Measurements from ENCODE around the gene TNFRSF19.

The TNFRSF19 gene

DNA sequence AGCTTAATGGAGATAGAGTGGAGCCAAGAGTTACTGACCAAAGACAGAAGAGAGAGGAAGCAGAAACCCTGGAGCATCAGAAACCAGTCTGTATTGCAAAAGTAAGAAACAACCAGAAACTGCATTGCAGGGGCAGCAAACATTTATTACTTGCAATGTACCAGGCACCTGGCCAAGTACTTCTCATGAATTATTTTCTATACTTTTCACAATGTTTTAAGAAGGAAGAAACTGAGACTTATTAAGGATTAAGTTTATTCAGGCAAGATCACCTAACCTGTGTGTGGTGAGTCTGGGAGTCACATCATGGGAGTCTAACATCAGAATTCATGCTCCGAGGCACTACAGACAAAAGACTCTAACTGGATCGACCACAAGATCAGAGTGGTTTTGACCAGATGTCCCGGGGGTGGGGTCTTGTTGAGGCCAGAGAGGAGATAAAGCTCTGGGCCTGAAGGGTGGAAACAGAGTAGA is 47.4 kb downstream of the TNFRSF19 start:
- H3K79me2 ChIP-seq (ENCODE audit: control insufficient read depth, insufficient read depth, low read length, unreplicated experiment), result no peaks in the 10 kb centered on the region
- H3K4me1 ChIP-seq (ENCODE audit: control insufficient read depth, insufficient read depth, low read length, unreplicated experiment), result peaks cover 38% of the 10 kb centered on the region
- H3K27ac ChIP-seq (ENCODE audit: low read depth, low read length), result peak overlapping the region; percentile 89
- H3K4me3 ChIP-seq (ENCODE audit: low read depth, low read length), result no peak overlapping the region
- H3K36me3 ChIP-seq (ENCODE audit: insufficient read depth, low read length), result no peaks in the 10 kb centered on the region
- peak overlapping the region; percentile 62 for H2AFZ ChIP-seq (ENCODE audit: low read length, unreplicated experiment)
- H3K27me3 ChIP-seq (ENCODE audit: insufficient read depth, low read length), result no peaks in the 10 kb centered on the region

DNA sequence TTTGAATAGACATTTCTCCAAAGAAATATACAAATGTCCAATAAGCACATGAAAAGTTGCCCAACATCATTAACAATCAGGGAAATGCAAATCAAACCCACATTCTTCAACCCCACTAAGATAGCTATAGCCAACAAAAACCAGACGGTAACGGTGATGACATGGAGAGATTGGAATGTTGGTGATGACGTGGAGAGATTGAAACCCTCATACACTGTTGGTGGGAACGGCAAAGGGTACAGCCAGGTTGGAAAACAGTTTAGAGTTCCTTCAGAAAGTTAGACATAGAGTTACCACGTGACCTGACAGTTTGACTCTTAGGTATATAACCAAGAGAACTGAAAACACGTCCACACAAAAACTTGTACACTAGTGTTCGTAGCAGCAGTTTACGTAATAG is 48.1 kb downstream of the TNFRSF19 start:
- H3K27ac ChIP-seq (ENCODE audit: low read depth, low read length), result peak overlapping the region; percentile 89
- no peaks in the 10 kb centered on the region for H3K27me3 ChIP-seq (ENCODE audit: insufficient read depth, low read length)
- peaks cover 38% of the 10 kb centered on the region for H3K4me1 ChIP-seq (ENCODE audit: control insufficient read depth, insufficient read depth, low read length, unreplicated experiment)
- peak overlapping the region; percentile 15; the same call in 1 of the 2 replicates for H3K4me3 ChIP-seq (ENCODE audit: low read depth, low read length)
- H2AFZ ChIP-seq (ENCODE audit: low read length, unreplicated experiment), result peak overlapping the region; percentile 57
- peaks cover 5% of the 10 kb centered on the region; the same call in 1 of the 2 replicates for H3K36me3 ChIP-seq (ENCODE audit: insufficient read depth, low read length)
- no peaks in the 10 kb centered on the region for H3K79me2 ChIP-seq (ENCODE audit: control insufficient read depth, insufficient read depth, low read length, unreplicated experiment)

- H2AFZ ChIP-seq (ENCODE audit: low read length, unreplicated experiment), result no peak overlapping the region
- peak overlapping the region; percentile 15; the same call in 1 of the 2 replicates for H3K4me3 ChIP-seq (ENCODE audit: low read depth, low read length)
- peak overlapping the region; percentile 89 for H3K27ac ChIP-seq (ENCODE audit: low read depth, low read length)
- H3K27me3 ChIP-seq (ENCODE audit: insufficient read depth, low read length), result no peaks in the 10 kb centered on the region
- peaks cover 38% of the 10 kb centered on the region for H3K4me1 ChIP-seq (ENCODE audit: control insufficient read depth, insufficient read depth, low read length, unreplicated experiment)
- H3K79me2 ChIP-seq (ENCODE audit: control insufficient read depth, insufficient read depth, low read length, unreplicated experiment), result no peaks in the 10 kb centered on the region
- H3K36me3 ChIP-seq (ENCODE audit: insufficient read depth, low read length), result peaks cover 7% of the 10 kb centered on the region; the same call in 1 of the 2 replicates
Observed at GRCh38 chr13:23619068-23619855, 49.0 kb downstream of the TNFRSF19 start.

GRCh38 chr13:23620211-23620610 is 50.0 kb downstream of the TNFRSF19 start:
- Histone ChIP-seq H2AFZ (ENCODE audit: low read length, unreplicated experiment) (no peak overlapping the region), H3K4me1 (ENCODE audit: control insufficient read depth, insufficient read depth, low read length, unreplicated experiment) (peaks cover 38% of the 10 kb centered on the region), H3K79me2 (ENCODE audit: control insufficient read depth, insufficient read depth, low read length, unreplicated experiment) (no peaks in the 10 kb centered on the region), H3K4me3 (ENCODE audit: low read depth, low read length) (no peak overlapping the region), H3K27ac (ENCODE audit: low read depth, low read length) (peak overlapping the region; percentile 73; the same call in 1 of the 2 replicates), H3K36me3 (ENCODE audit: insufficient read depth, low read length) (peaks cover 7% of the 10 kb centered on the region; the same call in 1 of the 2 replicates), H3K27me3 (ENCODE audit: insufficient read depth, low read length) (no peaks in the 10 kb centered on the region)

GRCh38 chr13:23620613-23621315 is 50.6 kb downstream of the TNFRSF19 start:
- H3K27ac ChIP-seq (ENCODE audit: low read depth, low read length), result peak overlapping the region; percentile 73
- H3K36me3 ChIP-seq (ENCODE audit: insufficient read depth, low read length), result peaks cover 7% of the 10 kb centered on the region; the same call in 1 of the 2 replicates
- H3K4me1 ChIP-seq (ENCODE audit: control insufficient read depth, insufficient read depth, low read length, unreplicated experiment), result peaks cover 38% of the 10 kb centered on the region
- H2AFZ ChIP-seq (ENCODE audit: low read length, unreplicated experiment), result no peak overlapping the region
- no peak overlapping the region for H3K4me3 ChIP-seq (ENCODE audit: low read depth, low read length)
- H3K27me3 ChIP-seq (ENCODE audit: insufficient read depth, low read length), result no peaks in the 10 kb centered on the region
- H3K79me2 ChIP-seq (ENCODE audit: control insufficient read depth, insufficient read depth, low read length, unreplicated experiment), result no peaks in the 10 kb centered on the region

DNA sequence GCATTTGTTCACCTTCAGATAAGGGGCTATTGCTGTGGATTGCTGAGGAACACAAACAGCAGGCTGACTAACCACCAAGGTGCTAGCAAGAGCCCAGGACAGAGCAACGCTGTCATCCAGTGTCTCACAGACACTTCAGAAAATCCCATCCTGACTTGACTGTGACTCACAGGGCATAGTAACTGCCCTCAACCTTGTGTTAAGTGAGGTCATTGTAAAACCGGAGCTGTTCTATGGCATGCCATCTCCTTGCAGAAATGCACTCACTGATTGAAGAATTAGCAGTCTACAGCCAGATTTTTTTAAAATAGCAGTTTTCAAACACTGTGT is 51.1 kb downstream of the TNFRSF19 start:
- H3K36me3 ChIP-seq (ENCODE audit: insufficient read depth, low read length), result peaks cover 7% of the 10 kb centered on the region; the same call in 1 of the 2 replicates
- H3K4me3 ChIP-seq (ENCODE audit: low read depth, low read length), result no peak overlapping the region
- H2AFZ ChIP-seq (ENCODE audit: low read length, unreplicated experiment), result no peak overlapping the region
- H3K4me1 ChIP-seq (ENCODE audit: control insufficient read depth, insufficient read depth, low read length, unreplicated experiment), result peaks cover 38% of the 10 kb centered on the region
- peak overlapping the region; percentile 73 for H3K27ac ChIP-seq (ENCODE audit: low read depth, low read length)
- H3K79me2 ChIP-seq (ENCODE audit: control insufficient read depth, insufficient read depth, low read length, unreplicated experiment), result no peaks in the 10 kb centered on the region
- H3K27me3 ChIP-seq (ENCODE audit: insufficient read depth, low read length), result no peaks in the 10 kb centered on the region

DNA sequence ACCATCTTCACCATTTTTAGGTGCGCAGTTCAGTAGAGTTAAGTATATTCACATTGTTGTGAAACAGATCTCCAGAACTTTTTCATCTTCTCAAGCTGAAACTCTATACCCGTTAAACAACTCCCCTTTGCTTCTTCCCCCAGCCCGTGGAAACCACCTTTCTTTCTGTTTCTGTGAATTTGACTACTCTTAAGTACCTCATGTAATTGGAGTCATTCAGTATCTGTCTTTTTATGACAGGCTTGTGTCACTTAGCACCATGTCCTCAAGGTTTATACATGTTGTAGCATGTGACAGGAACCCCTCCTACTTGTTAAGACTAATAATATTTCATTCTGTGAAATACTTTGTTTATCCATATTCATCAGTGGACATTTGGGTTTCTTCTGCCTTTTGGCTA is 52.8 kb downstream of the TNFRSF19 start:
- Histone ChIP-seq H3K27ac (ENCODE audit: low read depth, low read length) (no peak overlapping the region), H3K4me3 (ENCODE audit: low read depth, low read length) (no peak overlapping the region), H3K79me2 (ENCODE audit: control insufficient read depth, insufficient read depth, low read length, unreplicated experiment) (no peaks in the 10 kb centered on the region), H3K36me3 (ENCODE audit: insufficient read depth, low read length) (peaks cover 7% of the 10 kb centered on the region; the same call in 1 of the 2 replicates), H2AFZ (ENCODE audit: low read length, unreplicated experiment) (no peak overlapping the region), H3K27me3 (ENCODE audit: insufficient read depth, low read length) (no peaks in the 10 kb centered on the region), H3K4me1 (ENCODE audit: control insufficient read depth, insufficient read depth, low read length, unreplicated experiment) (peaks cover 28% of the 10 kb centered on the region)

- Histone ChIP-seq H3K4me3 (ENCODE audit: low read depth, low read length) (no peak overlapping the region), H3K27me3 (ENCODE audit: insufficient read depth, low read length) (no peaks in the 10 kb centered on the region), H3K79me2 (ENCODE audit: control insufficient read depth, insufficient read depth, low read length, unreplicated experiment) (no peaks in the 10 kb centered on the region), H3K4me1 (ENCODE audit: control insufficient read depth, insufficient read depth, low read length, unreplicated experiment) (peaks cover 25% of the 10 kb centered on the region), H3K27ac (ENCODE audit: low read depth, low read length) (no peak overlapping the region), H3K36me3 (ENCODE audit: insufficient read depth, low read length) (peaks cover 7% of the 10 kb centered on the region; the same call in 1 of the 2 replicates), H2AFZ (ENCODE audit: low read length, unreplicated experiment) (no peak overlapping the region)
Observed at GRCh38 chr13:23623394-23623793, 53.2 kb downstream of the TNFRSF19 start.

GRCh38 chr13:23626700-23627099 is 56.5 kb downstream of the TNFRSF19 start:
- Histone ChIP-seq H3K79me2 (ENCODE audit: control insufficient read depth, insufficient read depth, low read length, unreplicated experiment) (no peaks in the 10 kb centered on the region), H3K27me3 (ENCODE audit: insufficient read depth, low read length) (no peaks in the 10 kb centered on the region), H3K27ac (ENCODE audit: low read depth, low read length) (no peak overlapping the region), H2AFZ (ENCODE audit: low read length, unreplicated experiment) (no peak overlapping the region), H3K4me1 (ENCODE audit: control insufficient read depth, insufficient read depth, low read length, unreplicated experiment) (peaks cover 2% of the 10 kb centered on the region), H3K36me3 (ENCODE audit: insufficient read depth, low read length) (peaks cover 7% of the 10 kb centered on the region; the same call in 1 of the 2 replicates), H3K4me3 (ENCODE audit: low read depth, low read length) (no peak overlapping the region)

- Histone ChIP-seq H3K27ac (ENCODE audit: low read depth, low read length) (no peak overlapping the region), H3K27me3 (ENCODE audit: insufficient read depth, low read length) (no peaks in the 10 kb centered on the region)
Observed at GRCh38 chr13:23627410-23627809, 57.2 kb downstream of the TNFRSF19 start.

More at GRCh38 chr13:23627410-23627809, 57.2 kb downstream of the TNFRSF19 start:
- H3K4me3 ChIP-seq (ENCODE audit: low read depth, low read length), result no peak overlapping the region
- no peaks in the 10 kb centered on the region for H3K79me2 ChIP-seq (ENCODE audit: control insufficient read depth, insufficient read depth, low read length, unreplicated experiment)
- peaks cover 7% of the 10 kb centered on the region; the same call in 1 of the 2 replicates for H3K36me3 ChIP-seq (ENCODE audit: insufficient read depth, low read length)
- no peaks in the 10 kb centered on the region for H3K4me1 ChIP-seq (ENCODE audit: control insufficient read depth, insufficient read depth, low read length, unreplicated experiment)
- no peak overlapping the region for H2AFZ ChIP-seq (ENCODE audit: low read length, unreplicated experiment)
